HUES64 (cell line): ENCODE results near the gene ZNF699.
"Not testable (repeated sequence)": the region's sequence is repeated elsewhere in the genome, so short reads cannot be mapped to it uniquely, and the experiment has no call there.

Experiments
- H3K27ac ChIP-seq: 2 replicates; pipeline ENCODE4 v1.7.0; 2013; ENCODE audit warnings: low read depth, low read length, inconsistent platforms
- H3K27me3 ChIP-seq: 2 replicates; pipeline ENCODE4 v1.6.1; 2013; ENCODE audit warnings: mild to moderate bottlenecking, low read length; ENCODE audit not compliant: insufficient read depth
- H3K36me3 ChIP-seq: 2 replicates; pipeline ENCODE4 v1.6.1; 2013; ENCODE audit warnings: mild to moderate bottlenecking, low read length; ENCODE audit not compliant: insufficient read depth
- H3K4me1 ChIP-seq: 2 replicates; pipeline ENCODE4 v1.6.1; 2013; ENCODE audit warnings: mild to moderate bottlenecking, low read length, moderate library complexity; ENCODE audit not compliant: insufficient read depth
- H3K4me3 ChIP-seq: 2 replicates; pipeline ENCODE4 v1.5.1; 2013; ENCODE audit warnings: mild to moderate bottlenecking, low read length, moderate library complexity
- H3K9ac ChIP-seq: 2 replicates; pipeline ENCODE4 v1.6.1; 2013; ENCODE audit warnings: mild to moderate bottlenecking, low read depth, low read length
- H3K9me3 ChIP-seq: 2 replicates; pipeline ENCODE4 v1.6.1; 2013; ENCODE audit warnings: low read depth, low read length; ENCODE audit not compliant: insufficient read depth
- WGBS: fragments of 150-250, 120-280 bp; methylation state at CpG from one replicate; pipeline ENCODE4 v1.1.7; 2013; ENCODE audit warnings: missing lambda C conversion rate; 5-methylcytosine and 5-hydroxymethylcytosine counted together

Gene ZNF699

DNA sequence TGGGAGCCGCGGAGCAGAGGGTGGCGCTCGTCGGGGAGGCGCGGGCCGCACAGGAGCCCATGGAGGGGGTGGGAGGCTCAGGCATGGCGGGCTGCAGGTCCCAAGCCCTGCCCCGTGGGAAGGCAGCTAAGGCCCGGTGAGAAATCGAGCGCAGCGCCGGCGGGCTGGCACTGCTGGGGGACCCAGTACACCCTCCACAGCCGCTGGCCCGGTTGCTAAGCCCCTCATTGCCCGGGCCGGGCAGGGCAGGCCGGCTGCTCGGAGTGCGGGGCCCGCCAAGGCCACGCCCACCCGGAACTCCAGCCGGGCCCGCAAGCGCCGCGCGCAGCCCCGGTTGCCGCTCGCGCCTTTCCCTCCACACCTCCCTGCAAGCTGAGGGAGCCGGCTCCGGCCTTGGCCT, 26.2 kb downstream of the ZNF699 start:
- peaks cover 75% of the 10 kb centered on the region for H3K9me3 ChIP-seq
- H3K9ac ChIP-seq, H3K27me3 ChIP-seq, H3K4me1 ChIP-seq, H3K36me3 ChIP-seq, H3K4me3 ChIP-seq, H3K27ac ChIP-seq: not testable (repeated sequence)
- WGBS, result 94% methylated on average over 36 of the region's 38 CpGs

DNA sequence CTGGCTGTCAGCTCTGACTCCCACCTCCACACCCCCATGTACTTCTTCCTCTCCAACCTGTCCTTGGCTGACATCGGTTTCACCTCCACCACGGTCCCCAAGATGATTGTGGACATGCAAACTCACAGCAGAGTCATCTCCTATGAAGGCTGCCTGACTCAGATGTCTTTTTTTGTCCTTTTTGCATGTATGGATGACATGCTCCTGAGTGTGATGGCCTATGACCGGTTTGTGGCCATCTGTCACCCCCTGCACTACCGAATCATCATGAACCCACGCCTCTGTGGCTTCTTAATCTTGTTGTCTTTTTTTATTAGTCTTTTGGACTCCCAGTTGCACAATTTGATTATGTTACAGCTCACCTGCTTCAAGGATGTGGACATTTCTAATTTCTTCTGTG, 58.4 kb downstream of the ZNF699 start:
- Histone ChIP-seq H3K36me3 (no peaks in the 10 kb centered on the region), H3K9me3 (peaks cover 94% of the 10 kb centered on the region), H3K27me3 (no peaks in the 10 kb centered on the region), H3K4me3 (no peak overlapping the region), H3K9ac (no peak overlapping the region), H3K27ac (no peak overlapping the region), H3K4me1 (no peaks in the 10 kb centered on the region)
- WGBS, result 80% methylated on average over 5 of the region's 5 CpGs

DNA sequence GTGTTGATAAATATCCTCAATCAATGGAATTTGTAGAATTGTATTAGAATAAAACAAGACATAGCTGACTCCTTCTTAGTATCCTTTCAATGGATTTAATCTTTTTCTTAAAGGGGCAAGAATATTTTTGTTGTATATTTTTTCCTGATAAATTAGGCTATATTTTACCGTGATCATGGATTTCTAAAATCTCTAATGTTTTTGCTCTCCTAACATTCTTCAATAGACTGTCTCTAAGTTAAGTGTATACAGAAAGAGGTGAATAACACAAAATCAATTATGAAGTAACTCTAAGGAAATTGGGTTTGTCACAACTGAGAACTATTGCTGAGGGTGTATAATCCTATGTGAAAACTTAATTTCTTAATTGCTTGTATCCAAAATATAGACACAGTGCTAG, 59.0 kb downstream of the ZNF699 start, which contains the start of gene OR7E24:
TSS of gene OR7E24 (plus strand) at position 301 of the 400 bp plus-strand sequence. CDS start 114 bp downstream, outside the sequence.
- Histone ChIP-seq H3K9ac (no peak within 1 kb of the TSS), H3K9me3 (peaks cover 88% of the 10 kb centered on the region), H3K27ac (no peak within 1 kb of the TSS), H3K36me3 (no peaks in the 10 kb centered on the region), H3K27me3 (no peaks in the 10 kb centered on the region), H3K4me1 (no peaks in the 10 kb centered on the region), H3K4me3 (no peak within 1 kb of the TSS)
- no CpG with 5 or more reads among the region's 1 CpG for WGBS
